Calu3 (cell line): Measurements from ENCODE around the gene H6PD. TPM values are rescaled to one million over a fixed set of nuclear protein-coding genes. Genes with fewer than 3 reads are reported as not detected.

Source experiments
- BruUV-seq: library from RNA; stranded (reverse); fragments of 400-500 nt; replicated peaks from 2 replicates; lab custom pipeline; 2021; lab: Mats Ljungman, UMichigan
- CTCF ChIA-PET: fragments of 300-600 bp; sonication (Branson Sonifier 250); formaldehyde crosslinking; loops from one replicate; lab custom pipeline; 2022; ENCODE audit warnings: antibody characterized with exemption; lab: Charles Lee
- DNase-seq: peaks from one replicate; pipeline ENCODE4 v3.0.0; 2022
- H3K27ac Mint-ChIP-seq: one replicate; pipeline ENCODE4 v1.8.0; 2022; ENCODE audit warnings: mixed read lengths; ENCODE audit not compliant: unreplicated experiment
- H3K27me3 Mint-ChIP-seq: one replicate; pipeline ENCODE4 v1.8.0; 2022; ENCODE audit warnings: mixed read lengths; ENCODE audit not compliant: unreplicated experiment
- H3K36me3 Mint-ChIP-seq: one replicate; pipeline ENCODE4 v1.8.0; 2022; ENCODE audit warnings: mild to moderate bottlenecking, moderate library complexity, mixed read lengths; ENCODE audit not compliant: insufficient read depth, unreplicated experiment
- H3K4me1 Mint-ChIP-seq: one replicate; pipeline ENCODE4 v1.8.0; 2022; ENCODE audit warnings: mild to moderate bottlenecking, low read depth, mixed read lengths; ENCODE audit not compliant: unreplicated experiment
- H3K4me3 Mint-ChIP-seq: one replicate; pipeline ENCODE4 v1.8.0; 2022; ENCODE audit warnings: mild to moderate bottlenecking, low read depth, moderate library complexity, mixed read lengths; ENCODE audit not compliant: unreplicated experiment
- H3K9me3 Mint-ChIP-seq: one replicate; pipeline ENCODE4 v1.8.0; 2022; ENCODE audit warnings: low read depth, mixed read lengths; ENCODE audit not compliant: unreplicated experiment
- intact Hi-C: fragments of 100-400 bp; cut with micrococcal nuclease; formaldehyde crosslinking; loops from one replicate; pipeline ENCODE4 v1.10.0; 2022; ENCODE audit not compliant: unreplicated experiment
- total RNA-seq: library from RNA; stranded (reverse); gene quantifications from 2 replicates; pipeline ENCODE4 v1.2.3, GENCODE V29; 2022
- TF ChIP-seq, protein P1 (sequence below): fragments of 200-600 bp; IDR thresholded peaks from one replicate; pipeline ENCODE4 v1.8.0; 2022; ENCODE audit warnings: antibody characterized with exemption; ENCODE audit not compliant: unreplicated experiment

H6PD gene
- total RNA-seq, 1 experiment from 2014 or later, result 18.0 TPM

DNA sequence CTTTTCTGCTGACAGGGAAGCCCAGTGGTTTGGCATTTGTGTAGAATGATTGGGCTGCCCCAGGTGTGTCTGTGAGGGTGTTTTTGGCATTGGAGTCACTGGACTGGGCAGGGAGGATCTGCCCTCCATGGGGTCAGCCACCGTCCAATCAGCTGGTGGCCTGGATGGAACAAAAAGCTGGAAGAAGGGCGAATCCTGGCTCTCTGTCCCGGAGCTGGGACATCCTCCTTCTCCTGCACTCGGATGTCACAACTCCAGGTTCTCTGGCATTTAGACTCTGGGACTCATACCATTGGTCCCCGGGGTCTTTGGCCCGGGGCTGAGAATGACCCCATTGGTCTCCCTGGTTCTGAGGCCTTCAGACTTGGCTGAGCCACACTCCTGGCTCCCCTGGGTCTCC lies 69.3 kb downstream of the H6PD start:
- no TSS peak for BruUV-seq
- Mint-ChIP-seq H3K9me3 (no peaks in the 10 kb centered on the region), H3K4me1 (peaks cover 21% of the 10 kb centered on the region), H3K4me3 (no peak overlapping the region), H3K36me3 (peaks cover 7% of the 10 kb centered on the region), H3K27ac (no peak overlapping the region), H3K27me3 (no peaks in the 10 kb centered on the region)
- DNase-seq, result no peak
- CTCF ChIA-PET, result no interaction called here
- intact Hi-C loops, result no loop called here
- TF ChIP-seq, protein P1, sequence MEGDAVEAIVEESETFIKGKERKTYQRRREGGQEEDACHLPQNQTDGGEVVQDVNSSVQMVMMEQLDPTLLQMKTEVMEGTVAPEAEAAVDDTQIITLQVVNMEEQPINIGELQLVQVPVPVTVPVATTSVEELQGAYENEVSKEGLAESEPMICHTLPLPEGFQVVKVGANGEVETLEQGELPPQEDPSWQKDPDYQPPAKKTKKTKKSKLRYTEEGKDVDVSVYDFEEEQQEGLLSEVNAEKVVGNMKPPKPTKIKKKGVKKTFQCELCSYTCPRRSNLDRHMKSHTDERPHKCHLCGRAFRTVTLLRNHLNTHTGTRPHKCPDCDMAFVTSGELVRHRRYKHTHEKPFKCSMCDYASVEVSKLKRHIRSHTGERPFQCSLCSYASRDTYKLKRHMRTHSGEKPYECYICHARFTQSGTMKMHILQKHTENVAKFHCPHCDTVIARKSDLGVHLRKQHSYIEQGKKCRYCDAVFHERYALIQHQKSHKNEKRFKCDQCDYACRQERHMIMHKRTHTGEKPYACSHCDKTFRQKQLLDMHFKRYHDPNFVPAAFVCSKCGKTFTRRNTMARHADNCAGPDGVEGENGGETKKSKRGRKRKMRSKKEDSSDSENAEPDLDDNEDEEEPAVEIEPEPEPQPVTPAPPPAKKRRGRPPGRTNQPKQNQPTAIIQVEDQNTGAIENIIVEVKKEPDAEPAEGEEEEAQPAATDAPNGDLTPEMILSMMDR, result no peak

DNA sequence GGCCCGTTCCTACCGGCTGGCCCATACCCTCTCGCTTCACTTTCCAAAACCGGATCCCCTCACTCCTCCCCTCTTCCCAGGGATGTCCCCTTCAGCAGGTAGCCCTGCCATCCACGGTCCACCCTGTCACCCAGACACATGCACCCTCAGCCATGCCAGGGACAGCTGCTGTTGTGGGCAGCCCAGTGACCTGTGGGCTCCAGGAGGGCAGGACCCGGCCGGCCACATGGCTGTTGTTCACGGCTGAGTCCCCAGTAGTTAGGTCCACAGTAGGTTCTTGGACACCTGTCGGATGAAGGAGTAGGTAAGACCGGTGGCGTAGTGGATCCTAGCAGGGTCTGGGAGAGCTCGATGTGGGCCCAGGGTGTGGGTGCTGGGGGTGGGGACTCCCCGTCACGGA lies 70.6 kb downstream of the H6PD start:
- Mint-ChIP-seq H3K36me3 (peaks cover 4% of the 10 kb centered on the region), H3K4me1 (peaks cover 20% of the 10 kb centered on the region), H3K27ac (no peak overlapping the region), H3K9me3 (no peaks in the 10 kb centered on the region), H3K27me3 (no peaks in the 10 kb centered on the region), H3K4me3 (no peak overlapping the region)
- intact Hi-C loops, result no loop called here
- BruUV-seq, result no TSS peak
- DNase-seq, result no peak
- CTCF ChIA-PET, result no interaction called here
- TF ChIP-seq, protein P1, result no peak

DNA sequence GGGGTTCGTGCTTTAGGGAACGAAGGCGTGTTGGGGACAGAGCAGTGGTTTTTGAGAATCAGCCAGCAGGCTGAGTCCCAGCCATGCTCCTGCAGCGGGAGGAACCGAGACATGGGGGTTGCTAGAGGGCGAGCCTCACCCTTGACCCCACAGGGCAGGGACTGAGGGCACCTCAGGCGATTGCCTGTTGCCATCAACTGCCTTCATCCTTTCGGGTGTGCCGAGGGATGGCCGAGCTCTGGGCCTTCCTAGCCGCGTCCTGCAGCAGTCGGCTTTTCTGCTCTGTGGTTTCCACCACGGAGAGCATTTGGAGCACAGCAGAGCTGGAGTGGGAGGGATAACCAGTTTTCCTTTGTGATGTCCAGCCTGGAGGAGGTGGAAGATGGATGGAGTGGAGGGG lies 71.4 kb downstream of the H6PD start:
- H3K36me3 Mint-ChIP-seq, result no peaks in the 10 kb centered on the region
- no peak overlapping the region for H3K4me3 Mint-ChIP-seq
- H3K27ac Mint-ChIP-seq, result no peak overlapping the region
- no peaks in the 10 kb centered on the region for H3K9me3 Mint-ChIP-seq
- BruUV-seq, result no TSS peak
- TF ChIP-seq, protein P1, result no peak
- intact Hi-C loops, result no loop called here
- H3K4me1 Mint-ChIP-seq, result peaks cover 12% of the 10 kb centered on the region
- DNase-seq, result no peak
- no peaks in the 10 kb centered on the region for H3K27me3 Mint-ChIP-seq
- CTCF ChIA-PET, result no interaction called here

GRCh38 chr1:9307303-9307702 lies 72.7 kb downstream of the H6PD start:
- Mint-ChIP-seq H3K9me3 (no peaks in the 10 kb centered on the region), H3K27ac (no peak overlapping the region), H3K36me3 (no peaks in the 10 kb centered on the region), H3K4me1 (peaks cover 8% of the 10 kb centered on the region), H3K27me3 (no peaks in the 10 kb centered on the region), H3K4me3 (no peak overlapping the region)
- TF ChIP-seq, protein P1, result no peak
- intact Hi-C loops, result no loop called here
- no TSS peak for BruUV-seq
- CTCF ChIA-PET, result no interaction called here
- no peak for DNase-seq
